A549 (cell line): ENCODE results near the gene CDHR1.

Experiments used
- BHLHE40 ChIP-seq: IDR thresholded peaks from 2 replicates; pipeline ENCODE4 v1.6.1; 2012; ENCODE audit warnings: low read depth, low read length, inconsistent platforms
- FOSB ChIP-seq: fragments of 250-450 bp; sonication (Bioruptor Pico); IDR thresholded peaks from 2 replicates; pipeline ENCODE4 v1.5.0; 2020; ENCODE audit warnings: mild to moderate bottlenecking, moderate library complexity
- HOXB13 ChIP-seq: fragments of 250-450 bp; sonication (Bioruptor Pico); IDR thresholded peaks from 2 replicates; pipeline ENCODE4 v1.5.0; 2020; ENCODE audit warnings: low read depth, mild to moderate bottlenecking, moderate library complexity
- JUN ChIP-seq, 2 experiments: fragments of >200 bp; sonication (Bioruptor Twin); formaldehyde crosslinking; IDR thresholded peaks; 2 replicates in 1 of 2; 3 replicates in 1 of 2; pipeline ENCODE4 v1.6.1; 2016 to 2017
- MYC ChIP-seq: IDR thresholded peaks from 2 replicates; pipeline ENCODE4 v1.6.1; 2012; ENCODE audit warnings: mild to moderate bottlenecking, inconsistent platforms, low read length, improper control_type of control experiment, borderline replicate concordance
- POLR2A ChIP-seq: IDR thresholded peaks from 2 replicates; pipeline ENCODE4 v1.6.1; 2012; ENCODE audit warnings: mild to moderate bottlenecking, low read length
- SREBF2 ChIP-seq: fragments of 450-650 bp; IDR thresholded peaks from 2 replicates; pipeline ENCODE4 v1.6.1; 2014; ENCODE audit warnings: mild to moderate bottlenecking, moderate library complexity
- ZSCAN20 ChIP-seq: fragments of 250-450 bp; sonication (Bioruptor Pico); IDR thresholded peaks from 2 replicates; pipeline ENCODE4 v1.8.0; 2022; ENCODE audit warnings: mild to moderate bottlenecking, moderate library complexity
- TF ChIP-seq, protein P1 (sequence below): fragments of >200 bp; sonication (Bioruptor Twin); formaldehyde crosslinking; IDR thresholded peaks from 3 replicates; pipeline ENCODE4 v1.5.1; 2016
- TF ChIP-seq, protein P2 (sequence below): fragments of 150-350 bp; IDR thresholded peaks from 2 replicates; pipeline ENCODE4 v1.6.1; 2014; ENCODE audit warnings: low read depth, mild to moderate bottlenecking, low read length
- TF ChIP-seq, protein P3 (sequence below): fragments of 250-450 bp; sonication (Bioruptor Pico); IDR thresholded peaks from 2 replicates; pipeline ENCODE4 v1.5.0; 2021; ENCODE audit warnings: mild to moderate bottlenecking, moderate library complexity, borderline replicate concordance

DNA sequence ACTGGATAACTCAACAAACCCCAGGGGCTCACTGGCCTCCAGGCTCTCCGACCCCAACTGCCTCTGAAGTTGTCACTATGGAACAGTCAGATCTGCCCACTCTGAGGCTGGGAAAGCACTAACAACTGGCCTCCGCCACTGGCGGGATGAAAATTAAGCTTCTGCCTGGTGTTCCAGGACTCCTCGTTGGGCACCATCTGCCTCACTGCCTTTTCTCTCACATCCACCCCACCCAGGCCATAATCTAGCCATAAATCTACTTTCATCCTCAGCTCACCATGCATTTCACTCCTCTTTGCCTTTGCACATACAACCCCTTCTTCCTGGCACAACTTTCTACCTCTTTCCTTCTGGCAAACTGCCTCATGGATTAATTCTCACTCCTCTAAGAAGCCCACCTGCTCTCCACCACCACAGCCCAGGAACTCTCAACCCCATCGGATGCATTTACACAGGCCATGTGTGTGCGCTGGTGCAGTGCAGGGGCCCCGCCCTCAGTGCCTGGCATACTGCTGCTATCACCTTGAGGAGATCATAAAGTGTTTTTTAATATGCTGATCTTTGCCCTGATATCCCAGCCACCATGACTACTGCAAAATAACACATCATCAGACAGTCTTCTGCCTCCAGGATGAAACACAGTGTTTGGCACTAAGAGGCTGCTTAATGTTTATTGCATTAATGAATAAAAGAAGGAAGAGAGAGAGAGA, 4.0 kb downstream of the CDHR1 start:
- TF ChIP-seq FOSB (CRISPR knock-in tag) = no peak
- TF ChIP-seq, protein P1, sequence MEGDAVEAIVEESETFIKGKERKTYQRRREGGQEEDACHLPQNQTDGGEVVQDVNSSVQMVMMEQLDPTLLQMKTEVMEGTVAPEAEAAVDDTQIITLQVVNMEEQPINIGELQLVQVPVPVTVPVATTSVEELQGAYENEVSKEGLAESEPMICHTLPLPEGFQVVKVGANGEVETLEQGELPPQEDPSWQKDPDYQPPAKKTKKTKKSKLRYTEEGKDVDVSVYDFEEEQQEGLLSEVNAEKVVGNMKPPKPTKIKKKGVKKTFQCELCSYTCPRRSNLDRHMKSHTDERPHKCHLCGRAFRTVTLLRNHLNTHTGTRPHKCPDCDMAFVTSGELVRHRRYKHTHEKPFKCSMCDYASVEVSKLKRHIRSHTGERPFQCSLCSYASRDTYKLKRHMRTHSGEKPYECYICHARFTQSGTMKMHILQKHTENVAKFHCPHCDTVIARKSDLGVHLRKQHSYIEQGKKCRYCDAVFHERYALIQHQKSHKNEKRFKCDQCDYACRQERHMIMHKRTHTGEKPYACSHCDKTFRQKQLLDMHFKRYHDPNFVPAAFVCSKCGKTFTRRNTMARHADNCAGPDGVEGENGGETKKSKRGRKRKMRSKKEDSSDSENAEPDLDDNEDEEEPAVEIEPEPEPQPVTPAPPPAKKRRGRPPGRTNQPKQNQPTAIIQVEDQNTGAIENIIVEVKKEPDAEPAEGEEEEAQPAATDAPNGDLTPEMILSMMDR = no peak
- TF ChIP-seq POLR2A = no peak
- TF ChIP-seq, protein P2, sequence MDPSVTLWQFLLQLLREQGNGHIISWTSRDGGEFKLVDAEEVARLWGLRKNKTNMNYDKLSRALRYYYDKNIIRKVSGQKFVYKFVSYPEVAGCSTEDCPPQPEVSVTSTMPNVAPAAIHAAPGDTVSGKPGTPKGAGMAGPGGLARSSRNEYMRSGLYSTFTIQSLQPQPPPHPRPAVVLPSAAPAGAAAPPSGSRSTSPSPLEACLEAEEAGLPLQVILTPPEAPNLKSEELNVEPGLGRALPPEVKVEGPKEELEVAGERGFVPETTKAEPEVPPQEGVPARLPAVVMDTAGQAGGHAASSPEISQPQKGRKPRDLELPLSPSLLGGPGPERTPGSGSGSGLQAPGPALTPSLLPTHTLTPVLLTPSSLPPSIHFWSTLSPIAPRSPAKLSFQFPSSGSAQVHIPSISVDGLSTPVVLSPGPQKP = no peak
- no peak for TF ChIP-seq BHLHE40
- no peak for TF ChIP-seq ZSCAN20 (CRISPR knock-in tag)
- TF ChIP-seq MYC = no peak
- no peak for TF ChIP-seq JUN (IDR thresholded peaks at IDR 0.05)
- TF ChIP-seq, protein P3, sequence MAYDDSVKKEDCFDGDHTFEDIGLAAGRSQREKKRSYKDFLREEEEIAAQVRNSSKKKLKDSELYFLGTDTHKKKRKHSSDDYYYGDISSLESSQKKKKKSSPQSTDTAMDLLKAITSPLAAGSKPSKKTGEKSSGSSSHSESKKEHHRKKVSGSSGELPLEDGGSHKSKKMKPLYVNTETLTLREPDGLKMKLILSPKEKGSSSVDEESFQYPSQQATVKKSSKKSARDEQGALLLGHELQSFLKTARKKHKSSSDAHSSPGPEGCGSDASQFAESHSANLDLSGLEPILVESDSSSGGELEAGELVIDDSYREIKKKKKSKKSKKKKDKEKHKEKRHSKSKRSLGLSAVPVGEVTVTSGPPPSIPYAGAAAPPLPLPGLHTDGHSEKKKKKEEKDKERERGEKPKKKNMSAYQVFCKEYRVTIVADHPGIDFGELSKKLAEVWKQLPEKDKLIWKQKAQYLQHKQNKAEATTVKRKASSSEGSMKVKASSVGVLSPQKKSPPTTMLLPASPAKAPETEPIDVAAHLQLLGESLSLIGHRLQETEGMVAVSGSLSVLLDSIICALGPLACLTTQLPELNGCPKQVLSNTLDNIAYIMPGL (CRISPR knock-in tag) = no peak
- TF ChIP-seq HOXB13 (CRISPR knock-in tag) = no peak
- no peak for TF ChIP-seq SREBF2
